Measurements from ENCODE around the gene KCNJ6.

The KCNJ6 gene

GRCh38 chr21:37797403-37797802 lies 118.9 kb downstream of the KCNJ6 start:
- TF ChIP-seq, protein P1, sequence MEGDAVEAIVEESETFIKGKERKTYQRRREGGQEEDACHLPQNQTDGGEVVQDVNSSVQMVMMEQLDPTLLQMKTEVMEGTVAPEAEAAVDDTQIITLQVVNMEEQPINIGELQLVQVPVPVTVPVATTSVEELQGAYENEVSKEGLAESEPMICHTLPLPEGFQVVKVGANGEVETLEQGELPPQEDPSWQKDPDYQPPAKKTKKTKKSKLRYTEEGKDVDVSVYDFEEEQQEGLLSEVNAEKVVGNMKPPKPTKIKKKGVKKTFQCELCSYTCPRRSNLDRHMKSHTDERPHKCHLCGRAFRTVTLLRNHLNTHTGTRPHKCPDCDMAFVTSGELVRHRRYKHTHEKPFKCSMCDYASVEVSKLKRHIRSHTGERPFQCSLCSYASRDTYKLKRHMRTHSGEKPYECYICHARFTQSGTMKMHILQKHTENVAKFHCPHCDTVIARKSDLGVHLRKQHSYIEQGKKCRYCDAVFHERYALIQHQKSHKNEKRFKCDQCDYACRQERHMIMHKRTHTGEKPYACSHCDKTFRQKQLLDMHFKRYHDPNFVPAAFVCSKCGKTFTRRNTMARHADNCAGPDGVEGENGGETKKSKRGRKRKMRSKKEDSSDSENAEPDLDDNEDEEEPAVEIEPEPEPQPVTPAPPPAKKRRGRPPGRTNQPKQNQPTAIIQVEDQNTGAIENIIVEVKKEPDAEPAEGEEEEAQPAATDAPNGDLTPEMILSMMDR (IDR thresholded peaks at IDR 0.05): no peak

DNA sequence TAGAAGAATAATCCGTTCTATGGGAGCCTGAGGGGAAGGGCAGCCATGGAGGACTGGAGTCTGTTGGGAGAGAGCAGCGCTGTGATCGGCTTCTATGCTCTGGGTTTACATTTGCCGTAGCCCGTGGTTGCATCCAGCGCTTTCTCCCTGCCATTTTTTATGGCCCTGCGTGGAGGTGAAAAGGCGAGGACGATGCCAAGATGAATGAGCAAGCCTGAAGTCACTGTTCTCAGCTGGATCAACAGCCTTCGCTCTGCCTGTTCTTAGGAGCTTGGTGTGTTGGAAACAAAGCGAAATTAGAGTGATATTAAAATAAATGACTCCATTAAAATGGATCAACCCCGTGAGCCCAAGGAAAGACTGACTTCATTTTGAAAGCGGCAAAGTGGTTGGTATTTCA lies 120.2 kb downstream of the KCNJ6 start:
- TF ChIP-seq, protein P1 (IDR thresholded peaks at IDR 0.05): no peak

DNA sequence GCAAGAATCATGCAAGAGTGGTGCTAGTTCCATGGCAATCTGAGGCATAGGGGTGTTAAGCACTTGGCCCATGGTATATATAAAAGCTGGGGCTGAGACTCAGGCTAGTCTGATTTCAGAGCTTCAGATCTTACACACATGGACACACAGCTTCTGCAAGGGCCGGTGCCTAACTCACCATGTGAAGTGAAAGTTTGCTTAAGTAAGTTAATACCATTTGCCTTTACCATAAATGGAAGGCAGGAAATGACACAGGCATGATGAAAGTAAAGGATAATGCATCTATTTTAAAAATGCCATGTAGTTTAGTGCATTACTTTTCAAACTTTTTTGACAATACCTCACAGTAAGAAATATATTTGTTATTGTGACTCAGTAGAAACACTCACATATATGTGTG lies 122.6 kb downstream of the KCNJ6 start:
- TF ChIP-seq, protein P1 (IDR thresholded peaks at IDR 0.05): no peak

DNA sequence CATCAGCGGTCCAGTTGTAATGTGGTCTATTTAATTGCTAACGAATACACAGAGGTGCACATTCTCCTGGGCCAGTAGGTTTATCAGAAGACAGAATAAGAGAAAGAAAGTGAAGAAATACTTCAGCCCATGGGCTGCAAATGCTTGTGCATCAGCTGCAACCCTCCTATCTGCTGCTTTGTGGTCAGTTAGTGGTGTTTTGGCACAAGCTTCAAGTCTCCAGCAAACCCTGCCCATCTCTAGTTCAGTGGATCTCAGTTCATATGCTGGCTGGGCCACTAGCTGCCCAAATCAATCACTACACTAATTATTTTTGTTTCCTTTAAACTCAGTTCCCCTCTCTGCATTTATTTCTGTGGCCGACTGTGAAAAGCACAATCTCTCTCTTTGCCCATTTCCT lies 124.2 kb downstream of the KCNJ6 start:
- TF ChIP-seq, protein P1 (IDR thresholded peaks at IDR 0.05): no peak

- TF ChIP-seq, protein P1 (IDR thresholded peaks at IDR 0.05): no peak
Observed at GRCh38 chr21:37790905-37791304, 125.4 kb downstream of the KCNJ6 start.

DNA sequence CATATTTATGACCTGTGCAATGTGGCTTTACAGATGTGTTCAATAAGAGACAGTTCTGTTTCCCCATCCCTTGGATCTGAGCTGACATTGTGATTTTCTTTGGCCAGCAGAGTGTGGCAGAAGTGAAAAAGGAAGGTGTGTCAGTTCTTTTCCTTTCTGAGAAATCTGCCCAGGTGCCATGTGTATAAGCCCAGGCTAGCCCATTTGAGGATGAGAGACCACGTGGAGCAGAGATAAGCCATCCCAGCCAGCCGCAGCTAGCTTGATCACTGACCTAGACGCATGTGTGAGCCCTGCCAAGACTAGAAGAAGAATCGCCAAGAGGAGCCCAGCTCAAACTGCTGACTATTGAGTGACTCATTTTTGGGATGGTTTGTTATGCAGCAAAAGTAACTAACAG lies 127.8 kb downstream of the KCNJ6 start:
- TF ChIP-seq, protein P1 (IDR thresholded peaks at IDR 0.05): no peak

- TF ChIP-seq, protein P1 (IDR thresholded peaks at IDR 0.05): no peak
Observed at GRCh38 chr21:37787456-37787855, 128.8 kb downstream of the KCNJ6 start.

DNA sequence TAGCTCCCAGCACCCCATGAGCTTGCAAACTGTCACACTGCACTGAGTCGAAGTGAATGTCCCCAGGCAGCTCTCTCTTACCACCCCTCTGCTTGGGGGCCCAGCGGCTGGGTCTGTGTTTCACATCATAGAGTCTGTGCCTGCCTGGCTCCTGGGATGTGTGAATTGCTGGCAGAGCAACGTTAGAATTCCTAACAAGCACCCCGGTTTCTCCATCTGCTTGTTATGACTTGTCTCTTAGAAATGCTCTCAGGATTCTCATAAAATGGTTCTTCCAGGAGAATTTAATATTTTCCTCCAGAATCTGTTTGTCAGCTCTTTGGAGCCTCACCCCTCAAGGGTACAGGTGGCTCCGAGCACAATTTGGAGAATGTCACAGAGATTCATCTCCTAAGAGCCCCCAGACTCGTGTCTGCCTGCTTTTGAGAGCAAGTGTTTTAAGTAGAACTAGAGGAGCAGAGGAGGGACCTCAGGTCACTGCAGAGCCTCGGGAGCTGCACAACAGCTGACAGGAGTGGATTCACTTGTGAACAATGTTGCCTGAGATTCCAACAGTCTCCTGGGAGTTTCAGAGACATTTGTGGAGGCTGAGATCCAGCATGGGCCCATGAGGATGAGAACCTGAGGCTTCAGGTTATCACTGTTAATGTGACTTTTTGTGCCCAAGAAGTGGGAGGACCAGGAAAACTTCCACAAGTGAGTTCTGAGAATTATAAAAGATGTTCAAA lies 131.5 kb downstream of the KCNJ6 start:
- TF ChIP-seq, protein P1 (IDR thresholded peaks at IDR 0.05): no peak

Measured in LNCAP (cell line).